HG02884 (cell line): ENCODE data around the gene SLC38A10.

ENCODE experiments used
- ATAC-seq: cut with Tn5 transposase; IDR thresholded peaks from one replicate; pipeline ENCODE4 v1.9.1; 2021; ENCODE audit warnings: mild to moderate bottlenecking, moderate library complexity; ENCODE audit not compliant: unreplicated experiment

Gene SLC38A10

DNA sequence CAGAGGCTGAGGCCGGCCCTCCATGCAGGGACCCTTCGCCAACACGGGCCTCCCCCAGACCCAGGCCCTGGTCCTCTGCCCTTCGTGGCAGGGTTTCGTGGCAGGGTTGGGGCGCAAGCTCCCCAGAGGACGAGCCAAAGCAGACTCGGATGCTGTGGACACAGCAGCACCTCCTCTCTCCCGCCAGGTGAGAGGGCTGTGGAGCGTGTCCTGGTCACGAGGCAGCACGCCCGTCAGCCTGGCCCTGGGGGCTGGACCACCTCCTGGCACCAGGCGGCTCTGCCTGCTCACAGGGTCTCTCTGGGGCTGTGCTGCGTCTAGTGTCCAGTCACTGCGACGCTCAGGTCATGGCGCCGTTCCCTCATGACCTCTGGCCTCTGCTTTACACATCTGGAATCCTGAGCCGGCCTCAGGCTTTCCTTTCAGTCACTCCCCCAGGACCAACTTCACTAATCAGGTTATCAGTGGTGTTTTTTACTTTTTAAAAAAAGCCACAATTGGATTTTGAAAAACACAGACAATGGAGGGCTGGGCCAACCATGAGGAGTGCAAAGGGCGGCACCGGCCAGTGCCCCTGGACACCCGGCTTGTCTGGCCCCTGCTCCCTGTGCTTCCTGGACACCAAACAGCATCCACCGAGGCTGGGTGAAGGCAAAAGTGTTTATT lies 50.6 kb downstream of the SLC38A10 start:
- no peak for ATAC-seq

DNA sequence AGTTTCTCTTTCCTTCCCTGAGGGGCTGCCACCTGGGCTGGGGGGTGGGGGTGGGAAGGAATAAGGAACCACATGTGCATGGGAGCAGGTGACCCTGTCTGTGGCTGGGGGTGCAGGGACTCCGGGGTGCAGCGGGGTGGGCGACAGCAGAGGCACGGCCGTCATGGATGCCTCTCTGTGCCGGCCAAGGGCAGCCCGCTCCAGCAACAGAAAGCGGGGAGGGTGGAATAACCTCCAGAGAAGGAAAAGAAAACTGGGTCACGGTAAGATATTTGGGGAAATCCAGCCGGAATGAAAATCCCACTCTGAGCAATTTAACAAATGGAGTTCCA lies 51.8 kb downstream of the SLC38A10 start:
- ATAC-seq = no peak

DNA sequence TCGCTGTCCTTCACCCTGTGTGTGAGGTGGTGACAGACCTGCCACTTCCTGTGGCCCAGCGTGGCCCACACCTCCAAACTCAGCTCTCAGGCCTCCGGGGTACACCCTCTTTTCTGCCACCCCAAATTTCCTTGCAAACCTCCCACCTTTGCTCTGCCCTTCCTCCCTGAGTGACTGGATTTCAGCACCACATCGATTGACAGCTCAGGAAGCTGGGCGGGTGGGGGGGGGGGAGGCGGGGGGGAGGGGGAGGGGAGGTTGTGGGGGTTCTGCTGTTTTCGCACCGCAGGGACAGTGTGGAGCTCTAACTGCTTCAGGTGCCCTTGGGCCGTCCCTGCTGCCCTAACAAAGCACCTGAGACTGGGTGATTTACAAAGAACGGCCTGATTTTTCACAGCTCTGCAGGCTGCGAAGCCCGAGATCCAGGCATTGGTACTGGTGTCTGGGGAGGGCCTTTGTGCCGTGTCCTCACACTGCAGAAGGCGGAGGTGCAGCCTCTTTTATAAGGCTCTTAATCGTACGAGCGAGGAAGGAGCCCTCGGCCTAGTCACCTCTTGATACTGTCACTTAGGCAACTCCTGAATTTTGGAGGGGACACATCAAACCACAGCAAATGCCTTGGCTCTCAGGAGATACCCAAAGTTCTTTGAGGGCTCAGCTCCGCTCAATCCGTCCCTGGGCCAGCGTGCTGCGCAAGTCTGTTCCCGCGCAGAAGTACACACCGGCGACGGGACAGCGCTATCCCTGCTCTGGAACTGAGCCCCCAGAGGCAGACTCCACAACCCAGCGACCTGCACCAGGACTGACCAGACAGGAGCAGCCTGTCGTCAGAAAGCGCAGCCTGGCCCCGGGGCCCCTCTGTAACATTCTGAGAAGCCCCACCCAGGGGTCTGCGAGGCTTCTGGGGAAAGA lies 52.4 kb downstream of the SLC38A10 start:
- ATAC-seq = no peak

DNA sequence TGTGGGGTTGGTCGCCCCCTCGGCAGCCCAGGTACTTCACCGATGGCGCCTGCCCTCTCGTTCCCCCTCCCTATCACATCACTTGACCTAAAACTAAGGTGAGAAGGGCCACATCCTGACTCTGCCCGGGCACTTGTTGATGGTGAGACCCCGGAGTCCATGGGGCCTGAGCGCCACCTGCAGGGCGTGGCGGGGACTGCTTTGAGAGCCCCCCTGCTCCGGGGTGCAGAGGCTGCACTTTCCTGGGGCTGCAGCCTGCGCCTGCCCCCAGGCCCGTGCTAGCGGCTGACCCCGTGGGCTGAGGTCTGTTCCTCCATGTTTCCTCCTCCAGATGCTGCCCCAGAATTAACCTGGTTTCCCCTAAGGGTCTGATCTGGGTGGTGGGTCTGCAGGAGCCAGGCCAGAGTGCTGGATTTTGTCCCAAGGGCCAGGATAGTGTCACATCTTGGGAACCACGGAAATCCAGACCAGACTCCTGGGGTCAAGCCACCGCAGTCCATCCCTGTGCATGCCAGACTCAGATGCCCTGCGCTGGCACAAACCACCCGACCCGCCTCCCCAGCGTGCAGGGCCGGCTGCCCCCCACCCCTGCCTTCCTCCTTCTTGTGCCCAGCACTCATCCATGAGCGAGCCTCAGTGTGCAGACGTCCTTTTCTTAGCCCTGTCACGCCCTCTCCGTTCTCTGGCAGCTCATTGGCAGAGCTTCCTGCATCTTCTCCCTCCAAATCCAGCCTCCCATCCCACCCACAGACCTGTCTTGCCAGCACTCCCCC lies 53.3 kb downstream of the SLC38A10 start:
- ATAC-seq = no peak

DNA sequence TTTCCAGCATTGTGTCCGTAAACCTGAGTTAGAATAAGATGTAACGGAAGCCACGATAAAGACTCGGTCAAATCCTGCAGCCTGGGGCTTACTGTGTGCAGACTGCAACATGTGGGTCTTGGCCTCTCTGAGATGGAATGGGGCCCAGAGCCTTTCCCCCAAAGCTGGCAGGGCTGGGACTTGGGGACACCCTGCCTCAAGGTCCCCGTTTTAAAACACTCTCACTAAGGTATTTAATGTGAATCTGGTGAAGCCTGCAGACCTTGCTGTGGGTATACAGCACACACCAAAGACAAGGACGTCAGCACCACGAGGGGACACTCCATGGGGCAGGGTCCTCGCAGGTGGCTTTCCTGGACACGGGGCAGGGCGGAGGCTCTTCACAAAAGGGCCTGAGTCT lies 53.9 kb downstream of the SLC38A10 start:
- no peak for ATAC-seq

DNA sequence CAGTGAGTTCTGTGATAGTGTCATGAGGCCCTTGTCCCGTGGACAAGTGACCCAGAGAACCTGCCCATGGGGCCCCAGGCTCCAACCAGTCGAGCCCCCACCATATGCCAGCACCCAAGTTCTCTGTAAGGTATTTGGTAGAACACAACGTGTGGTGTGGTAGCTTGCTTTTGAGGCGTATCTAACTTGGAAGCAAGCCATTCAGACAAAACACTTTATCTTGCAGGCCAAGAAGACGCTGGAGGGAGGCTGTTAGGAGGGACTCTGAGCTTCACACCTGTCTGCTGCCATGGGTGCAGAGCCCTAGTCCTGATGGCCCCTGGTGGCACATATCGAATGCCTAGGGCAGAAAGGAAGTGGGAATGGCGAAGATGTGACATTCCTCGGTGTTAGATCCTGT lies 54.3 kb downstream of the SLC38A10 start:
- no peak for ATAC-seq

DNA sequence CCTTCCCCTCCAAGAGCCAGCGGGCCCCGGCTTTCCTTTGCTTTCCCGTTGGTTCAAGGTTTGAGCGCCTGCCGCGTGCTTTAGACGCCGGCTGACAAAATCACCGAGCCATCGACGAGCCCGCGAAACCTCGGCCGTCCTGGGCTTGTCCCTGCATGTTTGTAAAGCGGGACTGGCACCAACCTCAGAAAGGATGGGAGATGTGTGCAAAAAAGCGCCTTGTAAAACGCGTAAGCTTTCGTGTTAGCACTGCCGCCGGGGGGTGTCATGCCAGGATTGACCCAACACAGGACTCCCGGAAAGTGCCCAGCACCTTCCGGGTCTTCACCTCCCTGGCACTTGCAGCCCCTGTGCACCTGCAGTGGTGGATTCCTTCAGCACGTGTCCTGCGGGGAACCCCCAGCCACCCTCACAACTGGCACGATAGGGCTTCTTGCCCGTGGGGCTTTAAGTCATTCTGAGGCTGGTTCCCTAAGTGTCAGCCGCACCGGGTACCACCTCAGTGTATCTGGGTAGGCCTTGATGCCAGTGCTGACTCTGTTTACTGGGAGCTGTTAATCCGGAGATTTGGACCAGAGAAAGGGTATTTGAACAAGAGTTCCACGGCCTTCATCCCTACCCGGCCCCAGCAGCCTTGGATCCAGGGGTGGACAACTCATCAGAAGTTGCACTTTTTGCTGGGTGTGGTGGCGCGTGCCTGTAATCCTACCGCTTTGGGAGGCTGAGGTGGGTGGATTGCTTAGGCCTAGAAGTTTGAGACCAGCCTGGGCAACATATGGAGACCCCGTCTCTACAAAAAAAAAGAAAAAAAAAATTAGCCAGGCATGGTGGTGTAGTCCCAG lies 55.2 kb downstream of the SLC38A10 start:
- no peak for ATAC-seq

DNA sequence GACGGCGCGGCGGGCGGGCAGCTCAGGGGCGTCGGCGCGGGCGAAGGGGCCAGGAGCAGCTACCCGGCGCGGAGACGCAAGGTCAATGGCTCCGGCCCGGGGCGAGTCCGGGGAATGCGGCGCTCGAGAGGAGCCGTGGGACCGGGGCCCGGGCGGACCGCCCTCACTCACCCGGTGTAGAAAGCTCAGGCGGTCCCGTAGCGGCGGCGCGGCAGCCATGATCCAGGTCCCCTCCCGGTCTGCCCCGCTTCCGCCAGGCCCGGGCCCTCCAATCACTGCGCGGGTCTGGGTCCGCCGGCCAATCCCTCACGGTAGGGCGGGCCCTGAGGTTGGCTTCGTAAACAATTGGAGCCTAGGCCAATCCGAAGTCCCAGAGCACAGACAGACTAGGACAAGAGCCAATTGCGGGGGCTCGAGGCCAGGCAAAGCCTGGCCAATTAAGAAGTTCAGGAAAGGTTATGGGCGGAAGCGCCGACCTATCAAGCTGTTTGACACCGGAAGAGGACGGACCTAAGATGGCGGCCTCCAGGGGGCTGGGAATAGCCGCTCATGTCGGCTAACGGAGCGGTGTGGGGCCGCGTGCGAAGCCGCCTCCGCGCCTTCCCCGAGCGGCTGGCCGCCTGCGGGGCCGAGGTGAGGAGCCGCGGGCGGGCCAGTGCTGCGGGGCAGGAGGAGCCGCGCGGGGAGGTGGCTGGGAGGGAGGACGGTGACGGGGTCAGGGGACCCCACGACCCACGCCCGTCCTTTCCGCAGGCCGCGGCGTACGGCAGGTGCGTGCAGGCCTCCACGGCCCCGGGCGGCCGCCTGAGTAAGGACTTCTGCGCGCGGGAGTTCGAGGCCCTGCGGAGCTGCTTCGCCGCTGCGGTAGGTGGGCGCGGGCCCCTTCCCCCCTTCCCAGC lies 56.0 kb downstream of the SLC38A10 start, which contains the start of the genes NDUFAF8 and TEPSIN:
Gene NDUFAF8 (plus strand): TSS at position 504 of the 899 bp plus-strand sequence. CDS start 46 bp downstream, at position 550.
Gene TEPSIN (minus strand): TSS at position 241 of the 899 bp plus-strand sequence. CDS start 22 bp downstream, at position 219.
- ATAC-seq = peak; percentile 88

DNA sequence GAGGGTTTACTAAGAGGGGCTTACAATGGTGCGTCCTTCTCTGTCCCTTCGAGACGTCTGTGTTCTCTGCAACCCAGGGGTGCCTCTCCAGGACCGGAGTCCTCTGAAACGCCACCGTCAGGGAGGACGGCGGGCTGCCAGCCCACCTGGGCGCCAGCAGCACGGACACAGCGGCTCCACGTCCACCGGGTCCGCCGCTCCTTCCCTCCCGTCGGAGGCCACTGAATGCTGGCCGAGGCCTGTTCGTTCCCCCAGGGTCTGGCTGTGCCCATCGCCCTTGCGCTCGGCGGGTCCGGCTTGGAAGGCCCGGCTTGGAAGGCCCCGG lies 56.7 kb downstream of the SLC38A10 start:
- no peak for ATAC-seq

DNA sequence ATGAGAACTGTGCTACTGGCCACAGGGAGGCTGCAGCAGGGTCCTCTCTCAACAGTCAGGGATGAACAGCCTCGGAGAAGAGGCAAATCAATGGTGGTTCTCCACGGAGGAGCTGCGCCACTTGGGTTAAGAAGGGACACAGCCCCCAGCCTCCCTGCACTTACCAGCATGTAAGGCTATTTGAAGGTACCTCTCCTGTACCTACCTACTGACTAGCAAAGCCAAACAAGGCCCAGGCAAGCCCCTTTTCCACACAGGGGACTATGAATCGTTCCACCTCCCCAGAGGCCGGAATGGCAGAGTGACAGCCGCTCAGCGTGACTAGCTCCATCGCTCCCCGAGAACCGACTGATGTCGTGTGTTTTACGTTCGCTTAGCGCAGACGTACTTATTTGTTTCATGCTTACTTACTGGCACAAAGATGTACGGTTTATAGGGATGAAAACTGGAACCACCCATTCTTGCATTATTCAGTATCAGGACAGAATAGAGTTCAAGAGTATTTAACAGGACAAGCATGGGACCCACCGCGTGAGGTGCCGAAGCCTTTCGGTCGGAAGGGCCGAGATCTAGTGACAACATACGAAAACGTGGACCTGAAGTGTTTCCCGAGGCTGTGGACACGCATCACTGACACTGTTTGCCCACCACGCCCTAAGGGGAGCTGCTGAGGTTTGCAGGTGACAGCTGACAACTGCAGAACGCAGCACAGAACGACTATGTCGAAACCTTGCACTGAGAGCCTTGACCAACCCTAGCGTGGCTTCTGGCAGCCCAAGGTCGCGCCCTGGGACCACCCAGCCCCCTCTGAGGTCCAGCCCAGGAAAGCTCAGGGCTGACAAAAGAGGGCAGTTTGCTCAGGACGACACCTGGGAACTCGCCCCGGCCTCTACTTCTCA lies 57.3 kb downstream of the SLC38A10 start:
- no peak for ATAC-seq

DNA sequence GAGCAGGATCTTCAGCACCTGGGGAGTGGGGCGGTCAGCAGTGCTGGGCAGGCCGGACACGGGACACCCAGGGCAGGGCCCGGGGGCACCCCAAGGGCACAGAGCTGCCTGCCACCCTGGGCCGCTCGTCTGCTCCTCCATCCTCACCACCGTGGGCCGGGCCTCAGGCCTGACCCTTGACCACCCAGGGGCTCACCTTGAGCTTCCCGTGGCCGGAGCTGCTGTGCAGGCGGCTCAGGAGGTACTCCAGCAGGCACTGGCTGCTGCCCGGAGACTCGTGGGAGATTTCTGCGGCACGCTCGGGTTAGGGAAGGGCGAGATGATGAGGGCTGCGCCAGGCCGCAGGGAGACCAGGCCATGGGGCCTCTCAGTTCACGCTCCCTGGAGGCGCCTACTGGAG lies 58.3 kb downstream of the SLC38A10 start:
- no peak for ATAC-seq

DNA sequence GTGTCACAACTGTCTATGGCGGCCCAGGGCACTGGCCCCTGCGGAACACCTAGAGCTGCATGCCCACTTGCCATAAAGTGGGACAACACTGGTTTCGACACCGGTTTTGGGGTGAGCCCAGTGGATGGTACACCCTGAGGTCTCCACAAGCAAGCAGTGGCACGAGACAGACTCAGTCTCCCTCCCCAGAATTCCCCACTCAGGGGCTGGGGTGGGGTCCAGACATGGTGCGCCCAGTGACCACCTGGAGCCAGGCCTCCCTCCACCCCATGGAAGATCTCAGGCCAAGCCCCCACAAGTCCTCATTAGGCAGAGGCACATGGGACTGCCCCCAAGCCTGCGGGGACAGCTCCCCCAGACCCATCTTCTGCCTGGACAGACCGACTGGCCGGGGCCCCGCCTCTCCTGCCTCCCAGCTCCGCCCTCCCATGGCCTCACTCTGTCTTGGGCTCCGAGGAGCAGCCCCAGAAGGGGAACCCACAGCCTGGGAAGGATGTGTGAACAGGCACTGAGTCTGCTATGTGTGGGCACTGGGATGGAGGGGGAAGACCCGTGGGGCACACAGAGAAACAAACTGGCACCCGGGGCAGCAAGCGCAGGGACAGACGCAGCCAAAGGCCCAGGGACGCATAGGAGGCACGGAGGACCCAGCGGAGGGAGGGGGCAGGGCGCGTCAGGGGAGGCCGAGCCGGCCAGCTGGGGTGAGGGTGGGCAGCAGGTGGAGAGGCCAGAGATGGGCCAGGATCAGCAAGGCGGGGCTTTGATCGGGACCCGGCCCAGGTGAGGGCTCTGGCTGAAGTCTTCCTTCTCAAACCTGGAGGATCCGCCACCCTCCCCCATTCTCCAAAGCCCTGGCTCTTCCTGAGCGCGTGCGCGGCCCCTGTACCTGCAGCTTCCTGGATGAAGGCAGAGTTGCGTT lies 59.0 kb downstream of the SLC38A10 start:
- no peak for ATAC-seq

DNA sequence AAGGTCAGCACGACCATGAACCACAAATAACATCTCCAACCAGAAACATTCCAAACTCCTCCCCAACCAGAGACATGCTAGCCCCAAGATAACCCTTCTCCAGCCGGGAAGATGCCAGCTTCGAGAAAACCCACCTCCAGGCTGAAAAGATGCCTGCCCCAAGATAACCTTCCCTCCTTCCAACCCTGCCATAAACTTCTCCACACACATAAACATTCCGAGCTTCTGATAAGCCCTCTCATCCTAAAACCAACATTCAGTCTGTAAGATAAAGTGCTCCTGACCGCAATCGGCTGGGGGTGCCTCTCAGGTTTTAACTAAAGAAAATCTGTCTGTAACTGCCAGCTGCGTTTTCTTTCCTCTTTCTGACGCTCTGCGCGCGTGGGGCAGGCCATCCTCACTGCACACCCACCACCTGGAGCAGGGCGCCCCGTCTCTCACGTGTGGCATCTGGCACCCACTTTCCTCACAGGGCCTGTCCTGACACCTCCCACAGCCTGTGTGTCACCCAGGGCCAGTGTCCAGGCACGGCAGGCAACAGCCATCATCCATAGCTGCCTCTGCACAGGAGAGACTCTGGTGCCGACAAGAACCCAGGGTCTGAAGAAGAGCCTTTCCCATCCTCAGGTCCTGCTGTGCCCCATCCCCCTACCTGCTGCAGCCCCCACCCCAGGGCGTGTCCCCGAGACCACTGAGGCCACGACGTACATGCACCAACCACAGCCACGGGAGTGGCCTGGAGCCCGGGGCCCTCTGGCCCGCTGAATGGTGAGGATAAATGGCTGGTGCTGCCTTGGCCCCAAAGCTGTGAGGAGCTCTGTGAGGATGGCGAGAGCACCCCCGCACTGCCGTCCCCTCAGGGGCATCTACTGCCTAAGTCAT lies 59.9 kb downstream of the SLC38A10 start:
- ATAC-seq = no peak

DNA sequence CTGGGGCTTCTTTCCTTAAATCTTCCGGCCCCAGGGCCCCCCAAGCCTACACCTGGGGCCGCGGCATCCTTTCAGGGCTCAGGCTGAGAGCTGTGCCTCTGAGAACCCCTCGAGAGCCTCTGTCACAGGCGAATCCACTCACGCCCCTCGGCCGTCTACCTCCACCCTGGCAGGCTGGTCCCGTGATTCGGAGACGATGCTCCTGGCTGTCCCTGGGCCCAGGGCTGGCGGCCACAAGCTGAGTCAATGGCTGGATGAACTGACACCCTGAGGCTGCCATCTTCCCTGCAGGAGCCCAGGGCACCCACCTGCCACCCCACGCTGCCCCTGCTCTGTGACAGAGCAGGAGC lies 60.6 kb downstream of the SLC38A10 start:
- ATAC-seq = no peak

DNA sequence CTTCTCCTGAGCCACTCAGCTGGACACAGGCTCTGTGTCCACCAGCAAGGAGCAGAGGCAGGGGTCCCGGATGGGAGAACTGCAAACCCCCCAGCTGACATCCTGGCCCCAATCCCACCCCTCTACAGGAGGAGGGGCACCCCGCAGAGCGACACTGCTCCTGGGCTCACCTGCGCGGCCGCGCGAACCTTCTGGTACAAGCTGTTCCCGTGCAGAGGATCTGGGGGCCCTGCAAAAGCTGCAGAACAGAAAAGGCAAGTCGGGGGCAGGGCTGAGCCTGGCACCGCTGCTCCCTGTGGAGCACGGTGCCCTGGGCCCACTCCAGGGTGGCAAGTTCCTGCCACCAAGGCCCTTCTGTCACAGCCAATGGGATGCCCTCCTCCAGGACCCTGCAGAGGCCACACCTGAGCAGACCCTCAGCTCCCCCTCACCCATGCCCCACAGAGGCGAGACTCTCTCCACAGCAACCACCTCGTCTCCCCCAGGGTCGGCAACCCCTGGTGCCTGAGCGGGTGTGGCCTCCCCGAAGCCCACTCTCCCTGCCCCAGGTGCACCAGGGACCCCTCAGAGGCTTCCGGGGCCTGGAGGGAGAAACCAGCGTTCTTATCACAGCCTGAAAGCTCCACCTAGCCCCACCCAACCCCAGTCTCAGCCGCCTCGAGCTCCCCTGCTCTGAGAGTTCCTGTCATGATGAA lies 61.1 kb downstream of the SLC38A10 start:
- no peak for ATAC-seq

DNA sequence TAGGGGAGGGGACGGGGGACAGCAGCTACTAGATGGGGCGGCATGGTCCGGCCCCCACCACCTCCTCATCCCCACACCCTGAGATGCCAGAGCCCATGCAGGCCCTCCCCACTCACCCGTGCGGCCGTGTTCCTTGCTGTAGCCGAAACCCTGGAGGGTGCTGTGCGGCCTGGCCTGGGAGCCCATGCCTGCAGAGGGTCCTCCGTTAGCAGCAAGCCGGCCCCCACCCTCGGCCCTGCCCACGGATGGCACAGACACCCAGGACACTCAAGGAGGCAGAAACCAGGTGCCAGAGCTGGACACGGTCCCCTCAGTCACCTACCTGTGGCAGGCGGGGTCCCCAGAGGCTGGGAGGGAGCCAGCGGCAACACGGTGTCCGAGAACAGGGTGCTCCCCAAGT lies 61.8 kb downstream of the SLC38A10 start:
- ATAC-seq = no peak
